ENCODE results near the gene WSB1. TPM values are rescaled to one million over a fixed set of nuclear protein-coding genes. Genes with fewer than 3 reads are reported as not detected.
A peak's percentile ranks its signal among the peaks of the same experiment; 100 is the strongest.
"Not testable (repeated sequence)": the region's sequence is repeated elsewhere in the genome, so short reads cannot be mapped to it uniquely, and the experiment has no call there.

Gene WSB1
- total RNA-seq, 1 experiment from 2014 or later, result 31.3 TPM

- not testable (repeated sequence) for DNase-seq (ENCODE audit: low spot score)
These were observed 14.8 kb upstream of the WSB1 start for GRCh38 chr17:27279132-27279531.

- no peak for DNase-seq (ENCODE audit: low spot score)
These were observed 13.4 kb upstream of the WSB1 start for GRCh38 chr17:27280527-27280926.

GRCh38 chr17:27281438-27281837 lies 12.5 kb upstream of the WSB1 start:
- no peak for DNase-seq (ENCODE audit: low spot score)

DNA sequence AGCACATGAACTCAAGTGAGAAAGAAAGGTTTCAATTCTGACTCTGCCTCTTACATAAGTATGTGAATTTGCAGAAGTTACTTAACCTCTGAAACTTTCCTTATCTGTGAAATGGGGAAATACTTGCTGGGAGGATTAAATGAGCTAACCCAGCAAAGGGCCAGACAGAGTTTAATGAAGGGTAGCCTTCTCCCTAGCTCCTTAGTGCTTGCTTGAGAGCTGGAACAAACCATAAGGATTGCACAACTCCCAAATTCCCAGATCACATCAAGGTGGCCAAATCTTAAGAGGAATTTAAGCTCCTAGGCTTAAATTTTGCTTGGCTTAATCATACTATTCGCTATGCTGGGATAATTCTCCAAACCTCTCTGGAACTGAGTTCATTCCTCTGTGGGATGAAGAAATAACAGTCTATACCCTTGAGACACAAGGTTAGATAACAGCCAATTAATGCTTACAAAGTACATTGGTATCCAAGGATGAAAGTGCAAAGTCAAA lies 11.8 kb upstream of the WSB1 start:
- DNase-seq (ENCODE audit: low spot score), result no peak

DNA sequence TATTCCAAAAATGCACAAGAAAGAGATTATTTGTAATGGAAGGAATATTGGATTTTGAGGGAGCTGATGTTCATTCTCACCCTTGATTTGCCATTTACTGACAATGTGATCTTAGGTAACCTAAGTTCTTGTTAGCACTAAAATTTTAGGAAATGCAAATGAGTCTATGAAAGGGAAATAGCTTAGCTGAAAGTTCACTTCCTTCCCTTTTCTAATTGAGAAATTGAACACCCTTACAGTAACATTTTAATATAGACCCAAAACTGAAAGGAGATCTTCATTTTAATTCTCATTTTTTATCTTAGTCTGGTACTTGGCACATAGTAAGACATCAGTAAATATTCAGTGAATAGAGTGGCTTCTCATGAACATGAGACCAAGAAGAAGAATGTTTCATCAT lies 10.9 kb upstream of the WSB1 start:
- no peak for DNase-seq (ENCODE audit: low spot score)

DNA sequence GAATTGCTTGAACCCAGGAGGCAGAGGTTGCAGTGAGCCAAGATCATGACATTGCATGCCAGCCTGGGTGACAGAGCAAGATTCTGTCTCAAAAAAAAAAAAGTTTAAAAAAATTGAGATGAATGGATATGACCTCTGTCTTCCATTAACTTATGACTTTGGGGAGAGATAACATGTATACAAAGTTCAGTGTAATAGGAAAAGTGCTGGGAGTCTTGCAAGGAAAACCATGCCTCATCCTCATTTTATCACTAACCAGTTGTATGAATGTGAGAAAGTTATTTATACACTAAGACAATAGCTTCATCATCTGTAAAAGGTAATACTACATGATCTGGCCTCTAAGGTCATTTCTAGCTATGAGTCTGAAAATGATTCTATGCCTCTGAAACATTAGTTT lies 10.2 kb upstream of the WSB1 start:
- no peak for DNase-seq (ENCODE audit: low spot score)

- DNase-seq (ENCODE audit: low spot score), result no peak
These were observed 9.0 kb upstream of the WSB1 start for GRCh38 chr17:27284811-27285415.

- no peak for DNase-seq (ENCODE audit: low spot score)
These were observed 8.4 kb upstream of the WSB1 start for GRCh38 chr17:27285516-27285915.

- DNase-seq (ENCODE audit: low spot score), result no peak
These were observed 5.7 kb upstream of the WSB1 start for GRCh38 chr17:27288183-27288582.

- DNase-seq (ENCODE audit: low spot score), result no peak
These were observed 4.1 kb upstream of the WSB1 start for GRCh38 chr17:27289856-27290255.

DNA sequence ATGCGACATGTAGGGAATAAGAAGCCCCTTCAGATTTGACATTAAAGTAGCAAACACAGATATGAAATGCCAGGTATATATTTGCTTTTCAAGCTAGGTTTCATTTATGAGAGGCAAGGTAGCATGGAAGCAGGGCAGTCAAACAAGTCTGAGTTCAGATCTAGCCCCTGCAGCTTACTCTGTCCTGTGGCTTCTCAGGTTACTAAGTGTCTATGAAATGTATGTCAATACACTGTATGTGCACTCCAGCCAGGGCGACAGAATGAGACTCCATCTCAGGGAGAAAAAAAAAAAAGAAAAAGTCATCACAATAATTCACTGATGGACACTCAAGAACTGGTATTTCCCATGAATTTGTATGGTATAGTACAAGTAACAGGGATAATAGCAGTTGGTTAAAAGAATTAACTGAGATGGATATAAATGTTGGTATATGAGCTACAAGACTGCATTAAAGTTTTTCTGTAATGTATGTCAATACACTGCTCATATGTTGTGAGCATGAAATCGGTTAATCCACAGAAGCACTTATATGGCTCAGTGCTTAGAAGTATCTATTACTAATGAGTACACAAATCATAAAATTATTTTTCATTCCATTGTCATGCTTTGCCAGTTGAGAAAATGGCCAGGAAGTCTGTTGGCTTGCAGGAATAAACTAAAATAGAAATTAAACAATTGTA lies 2.9 kb upstream of the WSB1 start:
- no peak for DNase-seq (ENCODE audit: low spot score)

DNA sequence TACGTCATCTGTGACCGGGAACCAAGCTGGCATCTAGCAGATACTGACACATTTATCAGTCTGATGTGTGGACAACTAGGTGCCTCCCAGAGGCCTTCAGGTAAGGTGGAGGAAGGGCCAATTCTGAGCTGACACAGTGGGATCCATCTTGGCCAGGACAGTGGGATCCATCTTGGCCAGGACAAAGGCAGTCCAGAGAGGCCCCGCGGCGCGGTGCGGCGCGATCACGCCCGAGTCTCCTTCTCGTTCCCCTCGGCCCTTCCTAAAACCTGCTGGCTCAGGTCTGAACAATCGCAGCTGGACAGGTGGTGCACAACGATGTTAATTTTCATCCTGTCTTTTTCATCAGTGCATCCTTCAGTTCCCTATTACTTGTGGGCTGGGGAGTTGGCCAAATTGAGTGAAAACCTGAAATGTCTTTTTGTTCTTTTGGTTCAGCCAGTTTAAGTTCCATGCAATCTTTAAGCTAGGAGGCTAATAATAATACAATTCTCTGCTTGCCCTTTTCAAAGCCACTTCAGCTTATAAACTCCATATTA lies 486 bp upstream of the WSB1 start:
- DNase-seq (ENCODE audit: low spot score), result no peak

GRCh38 chr17:27294689-27295630 lies 1.0 kb downstream of the WSB1 start:
- peak; percentile 79 for DNase-seq (ENCODE audit: low spot score)

DNA sequence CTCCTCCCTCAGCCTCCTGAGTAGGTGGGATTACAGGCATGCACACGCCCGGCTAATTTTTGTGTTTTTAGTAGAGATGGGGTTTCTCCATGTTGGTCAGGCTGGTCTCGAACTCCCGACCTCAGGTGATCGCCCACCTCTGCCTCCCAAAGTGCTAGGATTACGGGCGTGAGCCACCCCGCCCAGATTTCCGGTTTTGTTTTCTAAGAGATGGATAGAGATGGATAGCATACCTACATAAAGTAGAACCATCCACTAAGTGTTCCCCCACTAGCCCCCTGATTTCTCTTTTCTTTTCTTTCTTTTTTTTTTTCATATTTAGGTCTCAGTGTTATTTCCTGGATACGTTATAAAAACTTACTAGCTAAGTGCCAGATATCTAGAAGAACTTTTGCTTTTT lies 2.0 kb downstream of the WSB1 start:
- DNase-seq (ENCODE audit: low spot score), result no peak

- no peak for DNase-seq (ENCODE audit: low spot score)
These were observed 2.6 kb downstream of the WSB1 start for GRCh38 chr17:27296428-27296979.

GRCh38 chr17:27299384-27300049 lies 5.6 kb downstream of the WSB1 start:
- no peak for DNase-seq (ENCODE audit: low spot score)

DNA sequence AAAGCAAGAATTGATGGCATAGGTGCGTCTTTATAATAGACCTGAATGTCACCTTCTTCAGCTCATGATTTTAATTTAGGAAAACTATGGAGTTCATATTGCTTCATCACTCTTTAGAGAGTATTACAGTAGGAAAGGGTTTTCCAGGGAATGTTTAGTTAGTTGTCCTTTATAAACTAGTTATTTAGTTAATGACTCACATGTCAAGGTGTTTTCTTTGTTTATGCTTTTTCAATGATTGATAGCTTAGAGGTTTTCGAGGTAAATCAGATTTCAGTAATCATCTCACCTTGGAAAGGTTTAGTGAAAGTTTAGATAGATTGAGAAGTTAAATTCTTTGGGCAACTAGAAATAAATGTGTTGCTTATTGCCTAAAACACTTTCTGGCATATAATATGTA lies 9.8 kb downstream of the WSB1 start:
- no peak for DNase-seq (ENCODE audit: low spot score)

GRCh38 chr17:27306276-27306835 lies 12.4 kb downstream of the WSB1 start:
- no peak for DNase-seq (ENCODE audit: low spot score)

GRCh38 chr17:27310565-27311110 lies 16.7 kb downstream of the WSB1 start:
- DNase-seq (ENCODE audit: low spot score), result no peak

- DNase-seq (ENCODE audit: low spot score), result no peak
These were observed 19.4 kb downstream of the WSB1 start for GRCh38 chr17:27313301-27313700.

DNA sequence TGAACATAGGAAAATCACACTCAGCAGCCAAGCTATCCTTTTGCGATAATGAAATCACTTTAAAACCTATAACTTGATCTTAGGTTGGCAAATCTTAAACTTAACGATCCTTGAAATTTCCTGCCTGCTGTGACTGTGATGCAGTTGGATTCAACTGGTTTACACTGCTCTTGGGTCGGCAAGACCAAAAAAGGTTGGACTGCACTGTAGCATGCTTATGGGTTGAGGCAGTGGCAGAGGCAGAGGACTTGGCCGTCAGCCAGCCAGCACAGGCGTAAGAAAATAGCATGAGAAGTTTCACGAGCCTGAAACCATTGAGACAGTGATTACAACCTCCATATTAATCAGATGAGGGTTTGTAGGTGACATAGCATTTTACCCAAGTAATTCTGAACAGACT lies 21.4 kb downstream of the WSB1 start:
- DNase-seq (ENCODE audit: low spot score), result no peak

Measured in H4 (cell line).